GM12878 (cell line): ENCODE results near the gene NUP210. TPM values are rescaled to one million over a fixed set of nuclear protein-coding genes. Genes with fewer than 3 reads are reported as not detected.
A peak's percentile ranks its signal among the peaks of the same experiment; 100 is the strongest.

ENCODE experiments used
- ASH2L ChIP-seq: fragments of 300-600, 200-600 bp; sonication (generic); IDR thresholded peaks from 2 replicates; pipeline ENCODE4 v1.6.1; 2017; ENCODE audit warnings: low read depth, mild to moderate bottlenecking, borderline replicate concordance
- ATF3 ChIP-seq: IDR thresholded peaks from 2 replicates; pipeline ENCODE4 v1.6.1; 2011; ENCODE audit warnings: low read depth, mild to moderate bottlenecking, low read length, moderate library complexity, borderline replicate concordance; ENCODE audit errors: extremely low read depth
- BCL11A ChIP-seq: IDR thresholded peaks from 2 replicates; pipeline ENCODE4 v1.6.1; 2011; ENCODE audit warnings: low read depth, low read length
- BMI1 ChIP-seq: fragments of 450-650 bp; IDR thresholded peaks from 2 replicates; pipeline ENCODE4 v1.6.1; 2016; ENCODE audit warnings: mild to moderate bottlenecking, moderate library complexity, borderline replicate concordance
- CBFB ChIP-seq: IDR thresholded peaks from 2 replicates; pipeline ENCODE4 v1.6.1; 2016; ENCODE audit warnings: antibody characterized with exemption, low read depth
- CHD1 ChIP-seq: IDR thresholded peaks from 2 replicates; pipeline ENCODE4 v1.6.1; 2012; ENCODE audit warnings: low read depth, low read length, improper control_type of control experiment
- ETV6 ChIP-seq, 2 experiments: fragments of 450-650 bp in 1 of 2; IDR thresholded peaks in 1 of 2; conservative IDR thresholded peaks in 1 of 2; 2 replicates each; pipeline ENCODE4 v1.6.1; 2014; ENCODE audit warnings: antibody characterized with exemption in 1 of 2, borderline replicate concordance in 1 of 2, low read depth in 1 of 2, mild to moderate bottlenecking in 1 of 2, moderate library complexity in 1 of 2
- HDAC2 ChIP-seq: fragments of 200-600 bp; sonication (generic); IDR thresholded peaks from 2 replicates; pipeline ENCODE4 v1.6.1; 2017
- KLF5 ChIP-seq: fragments of 450-650 bp; IDR thresholded peaks from 2 replicates; pipeline ENCODE4 v1.6.1; 2014; ENCODE audit warnings: mild to moderate bottlenecking; ENCODE audit not compliant: partially characterized antibody
- NR2C2 ChIP-seq: IDR thresholded peaks from 2 replicates; pipeline ENCODE4 v1.6.1; 2011; ENCODE audit warnings: borderline replicate concordance, low read depth; ENCODE audit not compliant: control insufficient read depth, insufficient read length
- NR2F1 ChIP-seq: fragments of 450-650 bp; conservative IDR thresholded peaks from 2 replicates; pipeline ENCODE4 v1.6.1; 2017; ENCODE audit warnings: mild to moderate bottlenecking
- PML ChIP-seq: IDR thresholded peaks from 2 replicates; pipeline ENCODE4 v1.6.1; 2012; ENCODE audit warnings: low read length, inconsistent platforms
- POLR2AphosphoS2 ChIP-seq: IDR thresholded peaks from 2 replicates; pipeline ENCODE4 v1.6.1; 2011; ENCODE audit warnings: low read depth, mild to moderate bottlenecking, low read length, improper control_type of control experiment, moderate library complexity
- RAD51 ChIP-seq: fragments of 450-650 bp; IDR thresholded peaks from 2 replicates; pipeline ENCODE4 v1.6.1; 2016; ENCODE audit warnings: moderate library complexity, mild to moderate bottlenecking, inconsistent platforms
- RFX5 ChIP-seq: IDR thresholded peaks from 2 replicates; pipeline ENCODE4 v1.6.1; 2011; ENCODE audit warnings: low read depth, low read length, improper control_type of control experiment
- SIN3A ChIP-seq: IDR thresholded peaks from 2 replicates; pipeline ENCODE4 v1.6.1; 2012; ENCODE audit warnings: low read depth, low read length, improper control_type of control experiment
- SMARCA5 ChIP-seq: fragments of 450-650 bp; IDR thresholded peaks from 2 replicates; pipeline ENCODE4 v1.6.1; 2017; ENCODE audit warnings: mild to moderate bottlenecking
- STAT3 ChIP-seq: IDR thresholded peaks from 2 replicates; pipeline ENCODE4 v1.6.1; 2011; ENCODE audit warnings: low read depth, low read length, improper control_type of control experiment
- TBL1XR1 ChIP-seq: IDR thresholded peaks from 2 replicates; pipeline ENCODE4 v1.6.1; 2012; ENCODE audit warnings: low read depth, low read length, improper control_type of control experiment
- YBX1 ChIP-seq: fragments of 450-650 bp; IDR thresholded peaks from 2 replicates; pipeline ENCODE4 v1.6.1; 2016; ENCODE audit warnings: antibody characterized with exemption
- ZNF622 ChIP-seq: fragments of 450-650 bp; IDR thresholded peaks from 2 replicates; pipeline ENCODE4 v1.6.1; 2017; ENCODE audit warnings: mild to moderate bottlenecking, inconsistent platforms
- polyA plus RNA-seq, 11 experiments: library from polyadenylated mRNA; depleted of rRNA in 4 of 11; unstranded in 6 of 11; stranded (reverse) in 5 of 11; fragments of >200 nt; fragmentation: Nextera tagmentation in 4 of 11; fragmentation: Illumina TruSeq in 1 of 11; extraction: Ambion mirVana in 4 of 11; extraction: Trizol in 1 of 11; gene quantifications; 1 replicate in 1 of 11; 2 replicates in 10 of 11; pipeline versions ENCODE4 v1.2.1 to v1.2.3, GENCODE V29; 2011 to 2016; ENCODE audit warnings: inconsistent platforms in 2 of 11, missing spikeins in 2 of 11, low read depth in 1 of 11
- total RNA-seq, 4 experiments: library from RNA; depleted of rRNA in 3 of 4; stranded (reverse); fragments of >200 nt in 3 of 4; fragmentation: Illumina TruSeq in 1 of 4; extraction: Trizol in 1 of 4; gene quantifications; 2 replicates each; pipeline versions ENCODE4 v1.2.1 to v1.2.3, GENCODE V29; 2013 to 2021
- TF ChIP-seq, protein P1 (sequence below): fragments of 450-650 bp; conservative IDR thresholded peaks from 2 replicates; pipeline ENCODE4 v1.6.1; 2017; ENCODE audit warnings: mild to moderate bottlenecking, moderate library complexity
- TF ChIP-seq, protein P2 (sequence below): IDR thresholded peaks from 2 replicates; pipeline ENCODE4 v1.6.1; 2012; ENCODE audit warnings: low read depth, low read length, improper control_type of control experiment
- TF ChIP-seq, protein P3 (sequence below): fragments of 450-650 bp; IDR thresholded peaks from 2 replicates; pipeline ENCODE4 v1.6.1; 2017; ENCODE audit warnings: mild to moderate bottlenecking, moderate library complexity

Gene NUP210
- total and polyA plus RNA-seq, 10 of the 15 experiments (the other 5 are each of a cell fraction or from before 2014, with no cell fraction given), result 2.9 to 150 (median 76.0) TPM

- TF ChIP-seq ATF3 (no peak), ASH2L (no peak), YBX1 (no peak), TBL1XR1 (no peak), NR2F1 (peak; percentile 89), BCL11A (peak; percentile 51; the same call in 1 of the 2 replicates), SIN3A (peak; percentile 97), BMI1 (no peak), RFX5 (0 out of 2 replicates have a peak, but pooled peaks have one; percentile 27), CHD1 (0 out of 2 replicates have a peak, but pooled peaks have one; percentile 62), RAD51 (peak; percentile 83), HDAC2 (no peak), ETV6 (conservative IDR thresholded peaks at IDR 0.05 in 1 of 2, IDR thresholded peaks at IDR 0.05 in 1 of 2; ENCODE audit: borderline replicate concordance in 1 of 2, low read depth in 1 of 2) (no peak), CBFB (peak; percentile 38; the same call in 1 of the 2 replicates), STAT3 (no peak), PML (peak; percentile 40; the same call in 1 of the 2 replicates), POLR2AphosphoS2 (no peak), NR2C2 (no peak), ZNF622 (no peak), KLF5 (no peak), SMARCA5 (peak; percentile 47; the same call in 1 of the 2 replicates)
- TF ChIP-seq, protein P1, sequence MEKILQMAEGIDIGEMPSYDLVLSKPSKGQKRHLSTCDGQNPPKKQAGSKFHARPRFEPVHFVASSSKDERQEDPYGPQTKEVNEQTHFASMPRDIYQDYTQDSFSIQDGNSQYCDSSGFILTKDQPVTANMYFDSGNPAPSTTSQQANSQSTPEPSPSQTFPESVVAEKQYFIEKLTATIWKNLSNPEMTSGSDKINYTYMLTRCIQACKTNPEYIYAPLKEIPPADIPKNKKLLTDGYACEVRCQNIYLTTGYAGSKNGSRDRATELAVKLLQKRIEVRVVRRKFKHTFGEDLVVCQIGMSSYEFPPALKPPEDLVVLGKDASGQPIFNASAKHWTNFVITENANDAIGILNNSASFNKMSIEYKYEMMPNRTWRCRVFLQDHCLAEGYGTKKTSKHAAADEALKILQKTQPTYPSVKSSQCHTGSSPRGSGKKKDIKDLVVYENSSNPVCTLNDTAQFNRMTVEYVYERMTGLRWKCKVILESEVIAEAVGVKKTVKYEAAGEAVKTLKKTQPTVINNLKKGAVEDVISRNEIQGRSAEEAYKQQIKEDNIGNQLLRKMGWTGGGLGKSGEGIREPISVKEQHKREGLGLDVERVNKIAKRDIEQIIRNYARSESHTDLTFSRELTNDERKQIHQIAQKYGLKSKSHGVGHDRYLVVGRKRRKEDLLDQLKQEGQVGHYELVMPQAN, result peak; percentile 90
- TF ChIP-seq, protein P2, sequence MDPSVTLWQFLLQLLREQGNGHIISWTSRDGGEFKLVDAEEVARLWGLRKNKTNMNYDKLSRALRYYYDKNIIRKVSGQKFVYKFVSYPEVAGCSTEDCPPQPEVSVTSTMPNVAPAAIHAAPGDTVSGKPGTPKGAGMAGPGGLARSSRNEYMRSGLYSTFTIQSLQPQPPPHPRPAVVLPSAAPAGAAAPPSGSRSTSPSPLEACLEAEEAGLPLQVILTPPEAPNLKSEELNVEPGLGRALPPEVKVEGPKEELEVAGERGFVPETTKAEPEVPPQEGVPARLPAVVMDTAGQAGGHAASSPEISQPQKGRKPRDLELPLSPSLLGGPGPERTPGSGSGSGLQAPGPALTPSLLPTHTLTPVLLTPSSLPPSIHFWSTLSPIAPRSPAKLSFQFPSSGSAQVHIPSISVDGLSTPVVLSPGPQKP, result no peak
- TF ChIP-seq, protein P3, sequence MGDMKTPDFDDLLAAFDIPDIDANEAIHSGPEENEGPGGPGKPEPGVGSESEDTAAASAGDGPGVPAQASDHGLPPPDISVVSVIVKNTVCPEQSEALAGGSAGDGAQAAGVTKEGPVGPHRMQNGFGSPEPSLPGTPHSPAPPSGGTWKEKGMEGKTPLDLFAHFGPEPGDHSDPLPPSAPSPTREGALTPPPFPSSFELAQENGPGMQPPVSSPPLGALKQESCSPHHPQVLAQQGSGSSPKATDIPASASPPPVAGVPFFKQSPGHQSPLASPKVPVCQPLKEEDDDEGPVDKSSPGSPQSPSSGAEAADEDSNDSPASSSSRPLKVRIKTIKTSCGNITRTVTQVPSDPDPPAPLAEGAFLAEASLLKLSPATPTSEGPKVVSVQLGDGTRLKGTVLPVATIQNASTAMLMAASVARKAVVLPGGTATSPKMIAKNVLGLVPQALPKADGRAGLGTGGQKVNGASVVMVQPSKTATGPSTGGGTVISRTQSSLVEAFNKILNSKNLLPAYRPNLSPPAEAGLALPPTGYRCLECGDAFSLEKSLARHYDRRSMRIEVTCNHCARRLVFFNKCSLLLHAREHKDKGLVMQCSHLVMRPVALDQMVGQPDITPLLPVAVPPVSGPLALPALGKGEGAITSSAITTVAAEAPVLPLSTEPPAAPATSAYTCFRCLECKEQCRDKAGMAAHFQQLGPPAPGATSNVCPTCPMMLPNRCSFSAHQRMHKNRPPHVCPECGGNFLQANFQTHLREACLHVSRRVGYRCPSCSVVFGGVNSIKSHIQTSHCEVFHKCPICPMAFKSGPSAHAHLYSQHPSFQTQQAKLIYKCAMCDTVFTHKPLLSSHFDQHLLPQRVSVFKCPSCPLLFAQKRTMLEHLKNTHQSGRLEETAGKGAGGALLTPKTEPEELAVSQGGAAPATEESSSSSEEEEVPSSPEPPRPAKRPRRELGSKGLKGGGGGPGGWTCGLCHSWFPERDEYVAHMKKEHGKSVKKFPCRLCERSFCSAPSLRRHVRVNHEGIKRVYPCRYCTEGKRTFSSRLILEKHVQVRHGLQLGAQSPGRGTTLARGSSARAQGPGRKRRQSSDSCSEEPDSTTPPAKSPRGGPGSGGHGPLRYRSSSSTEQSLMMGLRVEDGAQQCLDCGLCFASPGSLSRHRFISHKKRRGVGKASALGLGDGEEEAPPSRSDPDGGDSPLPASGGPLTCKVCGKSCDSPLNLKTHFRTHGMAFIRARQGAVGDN, result no peak; the same call in none of the 2 replicates
Measured at GRCh38 chr3:13420831-13421765, 976 bp upstream of the NUP210 start (continued).
